ENCODE results near the gene TFAP2C. TPM values are rescaled to one million over a fixed set of nuclear protein-coding genes. Genes with fewer than 3 reads are reported as not detected.

Gene TFAP2C
- total and polyA plus RNA-seq, 4 donors: 2.6 to 6.3 (median 4.5) TPM

DNA sequence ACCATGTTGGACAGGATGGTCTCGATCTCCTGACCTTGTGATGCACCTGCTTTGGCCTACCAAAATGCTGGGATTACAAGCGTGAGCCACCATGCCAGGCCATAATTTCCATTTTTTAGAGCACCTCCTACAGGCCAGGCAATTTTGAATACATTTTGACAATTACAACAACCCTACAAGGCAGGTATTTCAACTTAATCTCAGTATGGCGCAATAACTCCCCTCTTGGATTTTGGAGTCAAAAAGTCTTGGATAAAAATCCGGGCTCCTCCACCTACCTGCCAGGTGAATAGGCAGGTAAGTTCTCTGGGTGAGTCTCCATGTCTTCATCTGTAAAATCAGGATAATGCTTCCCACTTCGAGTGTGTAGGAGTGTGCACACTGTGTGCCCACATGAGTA is 39.5 kb upstream of the TFAP2C start:
- Histone ChIP-seq H3K4me1 (ENCODE audit: control insufficient read depth in 5 of 5, insufficient read depth in 5 of 5, low read length in 5 of 5) (no peaks in the 10 kb centered on the region), H3K36me3 (ENCODE audit: control insufficient read depth in 4 of 4, insufficient read depth in 4 of 4, low read length in 4 of 4) (no peaks in the 10 kb centered on the region), H3K27ac (ENCODE audit: low read depth in 1 of 2, low read length in 1 of 2) (no peak overlapping the region), H3K4me3 (no peak overlapping the region), H3K9me3 (ENCODE audit: control insufficient read depth in 4 of 4, insufficient read depth in 3 of 4, low read length in 3 of 4) (no peaks in the 10 kb centered on the region), H3K27me3 (ENCODE audit: control insufficient read depth in 3 of 3, insufficient read depth in 3 of 3, low read length in 2 of 3) (no peaks in the 10 kb centered on the region), H3K9ac (ENCODE audit: insufficient read depth in 1 of 2, low read length in 2 of 2) (no peak overlapping the region)
- ATAC-seq (ENCODE audit: insufficient read depth, low FRiP score) (no peak), DNase-seq (no peak)
- 84 to 95% methylated on average over 5 of the region's 5 CpGs for WGBS, 2 donors
- TF ChIP-seq, protein P1, sequence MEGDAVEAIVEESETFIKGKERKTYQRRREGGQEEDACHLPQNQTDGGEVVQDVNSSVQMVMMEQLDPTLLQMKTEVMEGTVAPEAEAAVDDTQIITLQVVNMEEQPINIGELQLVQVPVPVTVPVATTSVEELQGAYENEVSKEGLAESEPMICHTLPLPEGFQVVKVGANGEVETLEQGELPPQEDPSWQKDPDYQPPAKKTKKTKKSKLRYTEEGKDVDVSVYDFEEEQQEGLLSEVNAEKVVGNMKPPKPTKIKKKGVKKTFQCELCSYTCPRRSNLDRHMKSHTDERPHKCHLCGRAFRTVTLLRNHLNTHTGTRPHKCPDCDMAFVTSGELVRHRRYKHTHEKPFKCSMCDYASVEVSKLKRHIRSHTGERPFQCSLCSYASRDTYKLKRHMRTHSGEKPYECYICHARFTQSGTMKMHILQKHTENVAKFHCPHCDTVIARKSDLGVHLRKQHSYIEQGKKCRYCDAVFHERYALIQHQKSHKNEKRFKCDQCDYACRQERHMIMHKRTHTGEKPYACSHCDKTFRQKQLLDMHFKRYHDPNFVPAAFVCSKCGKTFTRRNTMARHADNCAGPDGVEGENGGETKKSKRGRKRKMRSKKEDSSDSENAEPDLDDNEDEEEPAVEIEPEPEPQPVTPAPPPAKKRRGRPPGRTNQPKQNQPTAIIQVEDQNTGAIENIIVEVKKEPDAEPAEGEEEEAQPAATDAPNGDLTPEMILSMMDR (IDR thresholded peaks at IDR 0.05; ENCODE audit: control extremely low read depth, extremely low read depth): no peak

DNA sequence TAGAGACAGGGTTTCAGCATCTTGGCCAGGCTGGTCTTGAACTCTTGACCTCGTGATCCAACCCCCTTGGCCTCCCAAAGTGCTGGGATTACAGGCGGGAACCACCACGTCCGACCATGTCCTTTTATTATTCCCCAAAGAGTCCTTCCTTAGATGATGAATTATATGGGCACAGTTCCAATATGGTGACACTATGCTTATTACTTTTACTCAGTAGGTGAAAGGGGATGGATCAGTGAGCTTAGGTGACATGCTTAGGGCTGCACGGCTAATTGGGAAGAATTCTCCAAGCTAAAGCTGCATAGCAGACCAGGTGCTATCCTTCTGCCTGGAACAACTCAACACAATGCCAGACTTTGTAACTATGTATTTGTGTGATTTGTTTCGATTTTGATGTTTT is 38.2 kb upstream of the TFAP2C start:
- no peak for DNase-seq
- Histone ChIP-seq H3K9me3 (ENCODE audit: control insufficient read depth in 4 of 4, insufficient read depth in 3 of 4, low read length in 3 of 4) (no peaks in the 10 kb centered on the region), H3K9ac (ENCODE audit: insufficient read depth in 1 of 2, low read length in 2 of 2) (no peak overlapping the region), H3K4me3 (no peak overlapping the region), H3K27me3 (ENCODE audit: control insufficient read depth in 3 of 3, insufficient read depth in 3 of 3, low read length in 2 of 3) (no peaks in the 10 kb centered on the region), H3K4me1 (ENCODE audit: control insufficient read depth in 5 of 5, insufficient read depth in 5 of 5, low read length in 5 of 5) (no peaks in the 10 kb centered on the region), H3K27ac (ENCODE audit: low read depth in 1 of 2, low read length in 1 of 2) (no peak overlapping the region), H3K36me3 (ENCODE audit: control insufficient read depth in 4 of 4, insufficient read depth in 4 of 4, low read length in 4 of 4) (no peaks in the 10 kb centered on the region)
- 74 to 81% methylated on average over 6 of the region's 6 CpGs for WGBS, 2 donors
- no peak for ATAC-seq (ENCODE audit: insufficient read depth, low FRiP score)
- TF ChIP-seq, protein P1 (IDR thresholded peaks at IDR 0.05; ENCODE audit: control extremely low read depth, extremely low read depth): no peak

DNA sequence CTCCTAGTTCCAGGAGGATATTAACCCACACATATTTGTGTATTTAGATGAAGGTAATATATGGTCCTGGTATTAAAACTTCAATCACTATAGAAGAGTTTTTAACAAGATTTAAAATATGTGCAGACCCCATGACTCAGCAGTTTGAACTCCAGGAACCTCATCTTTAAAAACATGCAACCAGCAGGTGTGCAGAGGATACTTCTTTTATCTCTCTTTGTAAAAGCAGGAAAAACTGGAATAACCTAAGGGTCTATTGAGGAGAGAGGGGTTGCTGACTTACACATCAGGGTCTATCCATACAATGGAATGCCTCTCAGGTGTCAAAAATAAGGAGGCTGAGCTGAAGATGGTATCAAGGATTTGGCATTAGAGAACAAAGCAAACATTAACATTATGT is 36.9 kb upstream of the TFAP2C start:
- TF ChIP-seq, protein P1 (IDR thresholded peaks at IDR 0.05; ENCODE audit: control extremely low read depth, extremely low read depth): no peak
- no peaks in the 10 kb centered on the region for H3K4me1 ChIP-seq (ENCODE audit: control insufficient read depth in 5 of 5, insufficient read depth in 5 of 5, low read length in 5 of 5)

DNA sequence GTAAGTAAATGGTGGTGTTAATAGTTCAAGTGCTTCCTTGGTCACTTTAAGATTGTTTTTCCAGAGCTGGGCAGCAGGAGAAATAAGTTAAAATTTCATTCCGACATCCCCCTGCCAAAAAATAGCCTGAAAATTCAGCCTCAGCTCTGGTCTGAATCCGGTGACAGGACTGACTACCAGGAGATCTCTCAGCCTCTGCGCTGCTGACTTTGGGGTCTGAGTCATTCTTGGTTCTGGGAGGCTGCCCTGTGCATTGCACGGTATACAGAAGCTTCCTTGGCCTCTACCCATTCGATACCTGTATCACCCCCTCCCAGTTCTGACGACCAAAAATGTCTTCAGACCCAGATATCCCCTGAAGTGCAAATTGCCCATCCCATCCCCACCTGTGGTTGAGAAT is 36.3 kb upstream of the TFAP2C start:
- Histone ChIP-seq H3K36me3 (ENCODE audit: control insufficient read depth in 4 of 4, insufficient read depth in 4 of 4, low read length in 4 of 4) (no peaks in the 10 kb centered on the region), H3K4me3 (no peak overlapping the region), H3K4me1 (ENCODE audit: control insufficient read depth in 5 of 5, insufficient read depth in 5 of 5, low read length in 5 of 5) (no peaks in the 10 kb centered on the region), H3K27me3 (ENCODE audit: control insufficient read depth in 3 of 3, insufficient read depth in 3 of 3, low read length in 2 of 3) (no peaks in the 10 kb centered on the region), H3K9ac (ENCODE audit: insufficient read depth in 1 of 2, low read length in 2 of 2) (no peak overlapping the region), H3K27ac (ENCODE audit: low read depth in 1 of 2, low read length in 1 of 2) (no peak overlapping the region), H3K9me3 (ENCODE audit: control insufficient read depth in 4 of 4, insufficient read depth in 3 of 4, low read length in 3 of 4) (no peaks in the 10 kb centered on the region)
- 68 to 75% methylated on average over 6 of the region's 6 CpGs for WGBS, 2 donors
- TF ChIP-seq, protein P1 (IDR thresholded peaks at IDR 0.05; ENCODE audit: control extremely low read depth, extremely low read depth): no peak
- no peak for DNase-seq
- no peak for ATAC-seq (ENCODE audit: insufficient read depth, low FRiP score)

More for the DNA sequence above, 36.9 kb upstream of the TFAP2C start:
- Histone ChIP-seq H3K27ac (ENCODE audit: low read depth in 1 of 2, low read length in 1 of 2) (no peak overlapping the region), H3K4me3 (no peak overlapping the region), H3K9ac (ENCODE audit: insufficient read depth in 1 of 2, low read length in 2 of 2) (no peak overlapping the region), H3K9me3 (ENCODE audit: control insufficient read depth in 4 of 4, insufficient read depth in 3 of 4, low read length in 3 of 4) (no peaks in the 10 kb centered on the region), H3K36me3 (ENCODE audit: control insufficient read depth in 4 of 4, insufficient read depth in 4 of 4, low read length in 4 of 4) (no peaks in the 10 kb centered on the region), H3K27me3 (ENCODE audit: control insufficient read depth in 3 of 3, insufficient read depth in 3 of 3, low read length in 2 of 3) (no peaks in the 10 kb centered on the region)
- ATAC-seq (ENCODE audit: insufficient read depth, low FRiP score): no peak
- no peak for DNase-seq
